BLaER1 treated with 17β-estradiol and CSF1 and Interleukin-3, amounts not matched to agents 10 nM and 100 nM (cell line): ENCODE results near the gene DZIP1L.
A peak's percentile ranks its signal among the peaks of the same experiment; 100 is the strongest.

ENCODE experiments used
- H3K27ac ChIP-seq, 11 experiments: shearing (Covaris generic); formaldehyde crosslinking; 2 replicates each; pipeline ENCODE4 v1.8.1; 2022
- H3K27me3 ChIP-seq, 11 experiments: shearing (Covaris generic); formaldehyde crosslinking; 2 replicates each; pipeline ENCODE4 v1.8.1; 2022
- H3K36me3 ChIP-seq, 11 experiments: shearing (Covaris generic); formaldehyde crosslinking; 2 replicates each; pipeline ENCODE4 v1.8.1; 2022
- H3K4me1 ChIP-seq, 10 experiments: shearing (Covaris generic); formaldehyde crosslinking; 2 replicates each; pipeline ENCODE4 v1.8.1; 2022
- H3K4me2 ChIP-seq, 11 experiments: shearing (Covaris generic); formaldehyde crosslinking; 2 replicates each; pipeline ENCODE4 v1.8.1; 2022
- H3K4me3 ChIP-seq, 10 experiments: shearing (Covaris generic); formaldehyde crosslinking; 2 replicates each; pipeline ENCODE4 v1.8.1; 2022
- H3K9ac ChIP-seq, 11 experiments: shearing (Covaris generic); formaldehyde crosslinking; 2 replicates each; pipeline ENCODE4 v1.8.1; 2022
- H3K9me3 ChIP-seq, 11 experiments: shearing (Covaris generic); formaldehyde crosslinking; replicated peaks in 1 of 11; 2 replicates each; pipeline ENCODE4 v1.8.1; 2022
- H4K20me1 ChIP-seq, 11 experiments: shearing (Covaris generic); formaldehyde crosslinking; 2 replicates each; pipeline ENCODE4 v1.8.1; 2022
- Cebpa-rat ChIP-seq, 11 experiments: shearing (Covaris generic); IDR thresholded peaks; 2 replicates each; pipeline ENCODE4 v1.8.1; 2022

Gene DZIP1L

GRCh38 chr3:138081371-138082084, 33.9 kb downstream of the DZIP1L start:
- Histone ChIP-seq H3K4me1 (peaks cover 6 to 40% (median 22%) of the 10 kb centered on the region in 10 experiments; a peak in 19 of 20 replicates), H3K27me3 (no peaks in the 10 kb centered on the region), H4K20me1 (no peaks in the 10 kb centered on the region), H3K4me3 (no peak overlapping the region), H3K27ac (no peak overlapping the region), H3K4me2 (peak overlapping the region in 4 of 11 experiments; percentile 1 to 42 (median 14); a peak in 2 of 22 replicates), H3K36me3 (no peaks in the 10 kb centered on the region), H3K9me3 (no peaks in the 10 kb centered on the region), H3K9ac (no peak overlapping the region)
- no peak for TF ChIP-seq Cebpa-rat (IDR thresholded peaks at IDR 0.05)

- peaks cover 6 to 40% (median 22%) of the 10 kb centered on the region in 10 experiments; a peak in 19 of 20 replicates for H3K4me1 ChIP-seq
- H3K36me3 ChIP-seq, result no peaks in the 10 kb centered on the region
Observed at GRCh38 chr3:138079901-138080300, 35.5 kb downstream of the DZIP1L start.

GRCh38 chr3:138078901-138079344, 36.5 kb downstream of the DZIP1L start:
- Histone ChIP-seq H3K9ac (no peak overlapping the region), H3K4me2 (peak overlapping the region in 6 of 11 experiments; percentile 2 to 66 (median 47); a peak in 12 of 22 replicates), H3K36me3 (no peaks in the 10 kb centered on the region), H3K9me3 (peaks cover 0 to 4% (median 0%) of the 10 kb centered on the region in 11 experiments; a peak in 2 of 22 replicates), H3K27me3 (no peaks in the 10 kb centered on the region), H4K20me1 (no peaks in the 10 kb centered on the region), H3K4me1 (peaks cover 6 to 40% (median 22%) of the 10 kb centered on the region in 10 experiments; a peak in 19 of 20 replicates), H3K4me3 (no peak overlapping the region), H3K27ac (peak overlapping the region in 4 of 11 experiments; percentile 26 to 50 (median 39); a peak in 6 of 22 replicates)
- TF ChIP-seq Cebpa-rat (IDR thresholded peaks at IDR 0.05), result no peak

More at GRCh38 chr3:138079901-138080300, 35.5 kb downstream of the DZIP1L start:
- Histone ChIP-seq H3K27ac (no peak overlapping the region), H3K4me2 (peak overlapping the region in 4 of 11 experiments; percentile 2 to 66 (median 54); a peak in 7 of 22 replicates), H4K20me1 (no peaks in the 10 kb centered on the region), H3K9ac (no peak overlapping the region), H3K4me3 (no peak overlapping the region), H3K27me3 (no peaks in the 10 kb centered on the region), H3K9me3 (no peaks in the 10 kb centered on the region; a peak in 1 of 22 replicates)
- no peak for TF ChIP-seq Cebpa-rat (IDR thresholded peaks at IDR 0.05)

GRCh38 chr3:138078096-138078495, 37.3 kb downstream of the DZIP1L start:
- H3K9me3 ChIP-seq, result peaks cover 0 to 11% (median 0%) of the 10 kb centered on the region in 11 experiments; a peak in 2 of 22 replicates
- H3K36me3 ChIP-seq, result no peaks in the 10 kb centered on the region
- no peaks in the 10 kb centered on the region for H4K20me1 ChIP-seq
- no peak for TF ChIP-seq Cebpa-rat (IDR thresholded peaks at IDR 0.05)
- H3K27ac ChIP-seq, result no peak overlapping the region
- peaks cover 6 to 38% (median 22%) of the 10 kb centered on the region in 10 experiments; a peak in 19 of 20 replicates for H3K4me1 ChIP-seq
- no peak overlapping the region for H3K9ac ChIP-seq
- no peak overlapping the region for H3K4me3 ChIP-seq
- peak overlapping the region in 5 of 11 experiments; percentile 2 to 66 (median 54); a peak in 5 of 22 replicates for H3K4me2 ChIP-seq
- H3K27me3 ChIP-seq, result no peaks in the 10 kb centered on the region

- no peak for TF ChIP-seq Cebpa-rat (IDR thresholded peaks at IDR 0.05)
- Histone ChIP-seq H3K27me3 (no peaks in the 10 kb centered on the region), H4K20me1 (no peaks in the 10 kb centered on the region), H3K4me2 (no peak overlapping the region), H3K4me1 (peaks cover 0 to under 1% (median 0%) of the 10 kb centered on the region in 10 experiments; a peak in 1 of 20 replicates), H3K9ac (no peak overlapping the region), H3K9me3 (peaks cover 0 to 11% (median 0%) of the 10 kb centered on the region in 11 experiments; a peak in 2 of 22 replicates), H3K27ac (no peak overlapping the region), H3K36me3 (no peaks in the 10 kb centered on the region), H3K4me3 (no peak overlapping the region)
Observed at GRCh38 chr3:138072796-138073195, 42.6 kb downstream of the DZIP1L start.

- Histone ChIP-seq H3K4me1 (no peaks in the 10 kb centered on the region), H4K20me1 (no peaks in the 10 kb centered on the region), H3K27me3 (no peaks in the 10 kb centered on the region), H3K9ac (no peak overlapping the region), H3K4me2 (no peak overlapping the region), H3K4me3 (no peak overlapping the region), H3K9me3 (peaks cover 0 to 11% (median 0%) of the 10 kb centered on the region in 11 experiments; a peak in 2 of 22 replicates), H3K27ac (no peak overlapping the region), H3K36me3 (no peaks in the 10 kb centered on the region)
- TF ChIP-seq Cebpa-rat (IDR thresholded peaks at IDR 0.05), result no peak
Observed at GRCh38 chr3:138070006-138070405, 45.4 kb downstream of the DZIP1L start.

GRCh38 chr3:138068579-138069174, 46.7 kb downstream of the DZIP1L start:
- H3K9me3 ChIP-seq, result 0 out of 22 replicates have a peak, but pooled peaks cover 0 to 8% (median 0%) of the 10 kb centered on the region in 11 experiments
- no peaks in the 10 kb centered on the region for H3K4me1 ChIP-seq
- no peak overlapping the region for H3K4me2 ChIP-seq
- H3K4me3 ChIP-seq, result no peak overlapping the region
- H3K27me3 ChIP-seq, result no peaks in the 10 kb centered on the region
- no peaks in the 10 kb centered on the region for H3K36me3 ChIP-seq
- H3K9ac ChIP-seq, result no peak overlapping the region
- H4K20me1 ChIP-seq, result no peaks in the 10 kb centered on the region
- no peak overlapping the region for H3K27ac ChIP-seq
- no peak for TF ChIP-seq Cebpa-rat (IDR thresholded peaks at IDR 0.05)

- H3K4me1 ChIP-seq, result no peaks in the 10 kb centered on the region
- H3K36me3 ChIP-seq, result no peaks in the 10 kb centered on the region
- no peak for TF ChIP-seq Cebpa-rat (IDR thresholded peaks at IDR 0.05)
- H4K20me1 ChIP-seq, result no peaks in the 10 kb centered on the region
- H3K9me3 ChIP-seq, result 0 out of 22 replicates have a peak, but pooled peaks cover 0 to 2% (median 0%) of the 10 kb centered on the region in 11 experiments
- H3K9ac ChIP-seq, result no peak overlapping the region
- no peak overlapping the region for H3K27ac ChIP-seq
- H3K4me2 ChIP-seq, result no peak overlapping the region
- H3K27me3 ChIP-seq, result no peaks in the 10 kb centered on the region
- no peak overlapping the region for H3K4me3 ChIP-seq
Observed at GRCh38 chr3:138068046-138068445, 47.4 kb downstream of the DZIP1L start.

GRCh38 chr3:138066972-138067371, 48.4 kb downstream of the DZIP1L start:
- H3K4me2 ChIP-seq, result no peak overlapping the region
- H3K4me3 ChIP-seq, result no peak overlapping the region
- peaks cover 0 to 1% (median 0%) of the 10 kb centered on the region in 10 experiments; a peak in 2 of 20 replicates for H3K4me1 ChIP-seq
- H3K9ac ChIP-seq, result no peak overlapping the region
- no peaks in the 10 kb centered on the region for H3K36me3 ChIP-seq
- H3K27me3 ChIP-seq, result no peaks in the 10 kb centered on the region
- H3K9me3 ChIP-seq, result no peaks in the 10 kb centered on the region
- H4K20me1 ChIP-seq, result no peaks in the 10 kb centered on the region
- no peak overlapping the region for H3K27ac ChIP-seq
- TF ChIP-seq Cebpa-rat (IDR thresholded peaks at IDR 0.05), result no peak
